ENCODE results near the gene BAIAP2. TPM values are rescaled to one million over a fixed set of nuclear protein-coding genes. Genes with fewer than 3 reads are reported as not detected.

The BAIAP2 gene
- total RNA-seq, 1 donor from 2014 or later = 139 TPM

DNA sequence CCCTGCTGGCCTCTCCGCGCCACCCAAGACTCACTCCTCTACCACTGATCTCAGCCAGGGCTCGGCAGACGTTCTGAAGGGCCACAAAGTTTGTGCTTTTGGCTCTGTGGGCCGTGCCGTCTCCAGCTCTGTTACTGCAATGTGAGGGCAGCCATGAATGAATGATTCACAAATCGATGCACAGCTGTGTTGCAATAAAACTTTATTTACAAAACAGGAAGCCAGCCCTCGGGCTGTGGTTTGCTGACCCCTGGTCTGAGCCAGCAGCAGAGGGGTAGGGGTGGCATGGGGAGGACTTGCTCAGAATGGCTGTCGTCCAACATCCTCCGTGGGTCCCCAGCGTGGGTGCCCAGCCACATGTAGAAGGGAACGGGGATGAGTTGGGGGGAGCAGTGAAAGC lies 67.4 kb downstream of the BAIAP2 start:
- no peaks in the 10 kb centered on the region for H3K9me3 ChIP-seq
- peaks cover 6% of the 10 kb centered on the region for H3K4me1 ChIP-seq
- no peak for ATAC-seq
- H3K36me3 ChIP-seq = peaks cover 45% of the 10 kb centered on the region
- DNase-seq = no peak
- no peak overlapping the region for H3K4me3 ChIP-seq
- intact Hi-C loops (cut with DNase I) = no loop called here
- H3K27ac ChIP-seq = no peak overlapping the region
- no peaks in the 10 kb centered on the region for H3K27me3 ChIP-seq
- no peak for TF ChIP-seq CTCF (IDR thresholded peaks at IDR 0.05)

- ATAC-seq (no peak), DNase-seq (no peak)
- H3K27me3 ChIP-seq = no peaks in the 10 kb centered on the region
- intact Hi-C loops (cut with DNase I) = no loop called here
- TF ChIP-seq CTCF (IDR thresholded peaks at IDR 0.05) = no peak
- H3K9me3 ChIP-seq = no peaks in the 10 kb centered on the region
- H3K36me3 ChIP-seq = peaks cover 50% of the 10 kb centered on the region
- no peak overlapping the region for H3K4me3 ChIP-seq
- H3K4me1 ChIP-seq = peaks cover under 1% of the 10 kb centered on the region
- H3K27ac ChIP-seq = no peak overlapping the region
These were observed 67.9 kb downstream of the BAIAP2 start for GRCh38 chr17:81102869-81103268.

DNA sequence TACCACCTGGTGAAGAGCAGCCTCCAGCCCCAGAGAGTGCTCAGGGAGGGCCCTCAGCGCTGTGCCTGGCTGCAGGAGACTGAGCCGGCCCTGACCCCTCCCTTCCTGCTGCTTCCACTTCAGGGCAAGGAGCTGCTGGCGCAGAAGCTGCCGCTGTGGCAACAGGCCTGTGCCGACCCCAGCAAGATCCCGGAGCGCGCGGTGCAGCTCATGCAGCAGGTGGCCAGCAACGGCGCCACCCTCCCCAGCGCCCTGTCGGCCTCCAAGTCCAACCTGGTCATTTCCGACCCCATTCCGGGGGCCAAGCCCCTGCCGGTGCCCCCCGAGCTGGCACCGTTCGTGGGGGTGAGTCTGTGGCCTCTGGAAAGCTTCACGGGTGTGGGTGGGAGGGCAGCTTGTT lies 68.4 kb downstream of the BAIAP2 start:
- intact Hi-C loops (cut with DNase I) = no loop called here
- H3K27me3 ChIP-seq = no peaks in the 10 kb centered on the region
- DNase-seq (no peak), ATAC-seq (no peak)
- H3K36me3 ChIP-seq = peaks cover 52% of the 10 kb centered on the region
- H3K4me1 ChIP-seq = no peaks in the 10 kb centered on the region
- H3K27ac ChIP-seq = no peak overlapping the region
- H3K4me3 ChIP-seq = no peak overlapping the region
- H3K9me3 ChIP-seq = no peaks in the 10 kb centered on the region
- TF ChIP-seq CTCF (IDR thresholded peaks at IDR 0.05) = no peak

- intact Hi-C loops (cut with DNase I) = no loop called here
These were observed 71.8 kb downstream of the BAIAP2 start for GRCh38 chr17:81106716-81107115.

DNA sequence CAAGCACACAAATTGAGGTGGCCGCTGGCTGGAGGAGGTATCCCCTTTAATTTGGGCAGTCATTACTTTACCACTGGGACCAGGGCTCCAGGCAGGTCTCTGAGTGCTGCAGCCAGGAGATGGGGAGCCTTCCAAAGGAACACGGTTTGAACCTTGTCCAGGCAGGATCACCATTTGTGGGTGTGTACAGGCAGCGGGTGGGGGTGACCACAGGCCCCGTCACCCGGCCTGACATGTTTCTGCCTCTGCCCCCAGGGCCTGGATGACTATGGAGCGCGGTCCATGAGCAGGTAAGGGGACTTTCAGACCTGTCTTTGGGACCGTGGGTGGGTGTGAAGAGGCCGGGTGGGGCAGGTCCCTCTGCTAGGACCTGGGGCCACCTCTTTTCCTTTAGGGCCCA lies 73.3 kb downstream of the BAIAP2 start:
- Histone ChIP-seq H3K9me3 (no peaks in the 10 kb centered on the region), H3K4me3 (no peak overlapping the region), H3K4me1 (no peaks in the 10 kb centered on the region), H3K36me3 (peaks cover 58% of the 10 kb centered on the region), H3K27me3 (no peaks in the 10 kb centered on the region), H3K27ac (no peak overlapping the region)
- DNase-seq (no peak), ATAC-seq (no peak)
- intact Hi-C loops (cut with DNase I) = no loop called here
- TF ChIP-seq CTCF (IDR thresholded peaks at IDR 0.05) = no peak

More at GRCh38 chr17:81106716-81107115, 71.8 kb downstream of the BAIAP2 start:
- no peaks in the 10 kb centered on the region for H3K9me3 ChIP-seq
- ATAC-seq (no peak), DNase-seq (no peak)
- peaks cover 58% of the 10 kb centered on the region for H3K36me3 ChIP-seq
- no peaks in the 10 kb centered on the region for H3K4me1 ChIP-seq
- no peaks in the 10 kb centered on the region for H3K27me3 ChIP-seq
- H3K27ac ChIP-seq = no peak overlapping the region
- H3K4me3 ChIP-seq = no peak overlapping the region
- TF ChIP-seq CTCF (IDR thresholded peaks at IDR 0.05) = no peak

GRCh38 chr17:81109957-81110356 lies 75.0 kb downstream of the BAIAP2 start:
- no peak overlapping the region for H3K4me3 ChIP-seq
- no peak for DNase-seq
- no peaks in the 10 kb centered on the region for H3K9me3 ChIP-seq
- H3K36me3 ChIP-seq = peaks cover 44% of the 10 kb centered on the region
- no peaks in the 10 kb centered on the region for H3K4me1 ChIP-seq
- H3K27ac ChIP-seq = no peak overlapping the region
- intact Hi-C loops (cut with DNase I) = no loop called here
- no peaks in the 10 kb centered on the region for H3K27me3 ChIP-seq
- no peak for ATAC-seq
- no peak for TF ChIP-seq CTCF (IDR thresholded peaks at IDR 0.05)
